Measurements from ENCODE around the gene OR8B12.

- no peak for TF ChIP-seq POLR2A (IDR thresholded peaks at IDR 0.05)
- TF ChIP-seq, protein P1, sequence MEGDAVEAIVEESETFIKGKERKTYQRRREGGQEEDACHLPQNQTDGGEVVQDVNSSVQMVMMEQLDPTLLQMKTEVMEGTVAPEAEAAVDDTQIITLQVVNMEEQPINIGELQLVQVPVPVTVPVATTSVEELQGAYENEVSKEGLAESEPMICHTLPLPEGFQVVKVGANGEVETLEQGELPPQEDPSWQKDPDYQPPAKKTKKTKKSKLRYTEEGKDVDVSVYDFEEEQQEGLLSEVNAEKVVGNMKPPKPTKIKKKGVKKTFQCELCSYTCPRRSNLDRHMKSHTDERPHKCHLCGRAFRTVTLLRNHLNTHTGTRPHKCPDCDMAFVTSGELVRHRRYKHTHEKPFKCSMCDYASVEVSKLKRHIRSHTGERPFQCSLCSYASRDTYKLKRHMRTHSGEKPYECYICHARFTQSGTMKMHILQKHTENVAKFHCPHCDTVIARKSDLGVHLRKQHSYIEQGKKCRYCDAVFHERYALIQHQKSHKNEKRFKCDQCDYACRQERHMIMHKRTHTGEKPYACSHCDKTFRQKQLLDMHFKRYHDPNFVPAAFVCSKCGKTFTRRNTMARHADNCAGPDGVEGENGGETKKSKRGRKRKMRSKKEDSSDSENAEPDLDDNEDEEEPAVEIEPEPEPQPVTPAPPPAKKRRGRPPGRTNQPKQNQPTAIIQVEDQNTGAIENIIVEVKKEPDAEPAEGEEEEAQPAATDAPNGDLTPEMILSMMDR (IDR thresholded peaks at IDR 0.05): no peak
These were observed 7.8 kb downstream of the OR8B12 start for GRCh38 chr11:124535552-124536232.

Data from body of pancreas (tissue), 4 donors.